ENCODE measurements around the gene VAV1.
"Not testable (repeated sequence)": the region's sequence is repeated elsewhere in the genome, so short reads cannot be mapped to it uniquely, and the experiment has no call there.

VAV1 gene

DNA sequence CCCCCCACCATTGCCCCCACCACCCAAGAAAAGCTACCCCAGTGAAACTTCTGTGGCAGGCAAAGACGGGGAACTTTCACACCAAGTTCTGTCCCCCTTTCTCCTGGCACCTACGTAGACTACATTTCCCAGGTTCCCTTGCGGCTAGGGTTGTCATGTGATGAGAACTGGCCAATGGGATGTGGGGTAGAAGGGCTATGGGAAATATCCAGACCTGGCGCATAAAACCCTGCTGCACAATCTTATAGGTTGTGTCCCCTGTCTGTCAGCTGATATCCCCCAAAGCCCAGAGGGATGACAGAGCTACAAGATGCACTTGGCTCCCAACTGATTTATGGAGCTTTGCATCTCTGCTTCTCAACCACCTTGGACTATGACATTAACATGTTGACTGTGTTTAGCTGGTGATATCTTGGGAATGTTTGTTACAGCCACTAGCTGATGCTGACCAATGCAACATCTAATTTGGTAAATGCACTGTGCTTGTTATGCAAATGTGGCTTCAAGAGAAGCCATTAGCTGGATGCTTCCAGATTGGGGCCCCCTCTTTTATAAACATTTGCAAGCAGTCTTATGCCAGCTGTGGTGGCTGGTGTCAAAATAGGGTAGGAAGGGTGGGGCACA is 11.3 kb upstream of the VAV1 start:
- peak; percentile 42 for DNase-seq (ENCODE audit: low spot score)

- not testable (repeated sequence) for DNase-seq (ENCODE audit: low spot score)
Measured at GRCh38 chr19:6762253-6762797, 10.2 kb upstream of the VAV1 start.

GRCh38 chr19:6765738-6766356 is 6.7 kb upstream of the VAV1 start:
- no peak for DNase-seq (ENCODE audit: low spot score)

DNA sequence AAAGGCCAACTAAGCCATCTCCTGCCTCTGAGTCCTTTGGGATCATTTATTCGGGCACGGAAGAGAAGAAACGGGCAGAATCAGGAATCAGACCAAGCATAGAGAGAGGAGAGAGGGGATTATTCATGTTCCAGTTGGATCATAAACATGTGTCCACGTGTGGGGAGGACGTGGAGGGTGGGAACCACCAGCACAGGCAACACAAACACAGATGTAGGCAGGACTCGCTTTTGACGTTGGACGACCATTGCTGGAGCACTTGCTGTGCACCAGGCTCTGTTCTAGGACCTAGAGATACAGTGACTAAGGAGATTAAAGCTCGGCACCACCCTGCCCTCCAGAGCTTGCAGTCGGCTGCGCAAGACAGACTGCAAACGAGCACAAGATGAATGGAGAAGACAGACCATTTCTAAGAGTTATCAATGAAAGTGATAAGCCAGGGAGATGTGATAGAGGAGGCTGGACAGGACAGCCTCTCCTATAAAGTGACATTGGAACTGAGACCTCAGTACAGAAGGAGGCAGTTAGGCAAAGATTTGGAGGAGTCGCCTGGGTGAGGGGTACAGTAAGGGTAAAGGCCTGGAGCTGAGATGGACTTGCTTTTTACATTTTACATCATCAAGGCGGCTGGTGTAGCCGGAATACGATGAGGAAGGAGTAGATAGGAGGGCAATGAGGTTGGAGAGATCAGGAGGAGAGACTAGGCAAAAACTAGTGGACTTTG is 6.0 kb upstream of the VAV1 start:
- DNase-seq (ENCODE audit: low spot score): peak; percentile 8

DNA sequence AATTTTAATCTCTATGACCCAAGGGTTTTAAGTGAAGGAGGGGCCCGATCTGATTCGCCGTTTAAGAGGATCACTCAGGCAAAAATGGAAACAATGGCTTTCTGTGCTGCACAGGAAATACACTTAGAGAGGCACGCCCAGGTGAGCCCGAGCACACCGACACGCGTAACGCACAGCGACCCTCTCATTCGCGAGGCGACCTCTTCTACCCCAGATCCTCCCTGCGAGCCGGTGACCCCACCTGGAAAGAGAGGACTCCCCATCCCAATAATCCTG is 5.5 kb upstream of the VAV1 start:
- DNase-seq (ENCODE audit: low spot score): no peak

GRCh38 chr19:6767357-6768235 is 4.9 kb upstream of the VAV1 start, which contains the start of gene SH2D3A:
TSS of gene SH2D3A (minus strand) at chr19:6767435. CDS start at chr19:6763748, 3,687 bp downstream.
- peak; percentile 97 for DNase-seq (ENCODE audit: low spot score)

DNA sequence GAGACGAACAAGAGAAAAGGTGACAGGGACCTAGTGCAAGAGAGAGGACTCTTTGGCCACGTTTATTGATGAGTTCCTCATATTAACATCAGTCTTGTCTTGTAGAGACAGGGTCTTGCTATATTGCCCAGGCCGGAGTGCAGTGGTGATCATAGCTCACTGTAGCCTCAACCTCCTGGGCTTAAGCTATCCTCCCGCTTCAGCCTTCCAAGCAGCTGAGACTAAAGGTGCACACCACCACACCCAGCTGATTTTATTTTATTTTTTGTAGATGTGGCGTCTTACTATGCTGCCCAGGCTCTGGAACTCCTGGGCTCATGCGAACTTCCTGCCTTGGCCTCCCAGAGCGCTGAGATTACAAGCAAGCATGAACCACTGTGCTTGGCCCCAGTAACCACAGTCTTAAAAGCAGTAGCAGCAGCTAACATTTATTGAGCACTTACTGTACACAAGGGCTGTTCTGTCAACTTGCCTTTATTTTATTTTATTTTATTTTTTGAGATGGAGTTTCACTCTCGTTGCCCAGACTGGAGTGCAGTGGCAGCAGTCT is 4.2 kb upstream of the VAV1 start:
- DNase-seq (ENCODE audit: low spot score): peak; percentile 8

DNA sequence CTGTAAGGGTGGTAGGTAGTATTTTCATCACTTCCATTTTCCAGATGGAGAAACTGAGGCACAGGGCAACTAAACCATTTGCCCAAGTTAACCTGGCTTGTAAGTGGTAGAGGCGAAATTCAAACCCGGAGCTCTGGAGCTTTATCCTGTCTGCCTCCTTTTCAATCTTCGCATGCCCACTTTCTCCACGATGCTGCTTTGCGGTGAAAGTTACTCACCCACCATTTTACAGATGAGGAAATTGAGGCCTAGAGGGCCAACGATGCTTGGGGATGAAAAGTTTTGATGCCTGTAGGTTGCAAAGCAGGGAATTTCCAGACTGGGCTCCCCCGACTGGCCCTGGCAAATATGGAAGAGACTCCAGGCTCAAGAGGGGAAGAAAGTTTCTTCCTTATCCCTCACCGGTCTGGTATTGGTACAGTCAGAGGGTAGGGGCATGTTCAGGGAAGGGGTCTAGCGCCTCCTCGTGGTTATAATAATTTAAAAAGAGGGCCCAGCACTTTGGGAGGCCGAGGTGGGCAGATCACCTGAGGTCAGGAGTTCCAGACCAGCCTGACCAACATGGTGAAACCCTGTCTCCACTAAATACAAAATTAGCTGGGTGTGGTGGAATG is 3.4 kb upstream of the VAV1 start:
- peak; percentile 21 for DNase-seq (ENCODE audit: low spot score)

DNA sequence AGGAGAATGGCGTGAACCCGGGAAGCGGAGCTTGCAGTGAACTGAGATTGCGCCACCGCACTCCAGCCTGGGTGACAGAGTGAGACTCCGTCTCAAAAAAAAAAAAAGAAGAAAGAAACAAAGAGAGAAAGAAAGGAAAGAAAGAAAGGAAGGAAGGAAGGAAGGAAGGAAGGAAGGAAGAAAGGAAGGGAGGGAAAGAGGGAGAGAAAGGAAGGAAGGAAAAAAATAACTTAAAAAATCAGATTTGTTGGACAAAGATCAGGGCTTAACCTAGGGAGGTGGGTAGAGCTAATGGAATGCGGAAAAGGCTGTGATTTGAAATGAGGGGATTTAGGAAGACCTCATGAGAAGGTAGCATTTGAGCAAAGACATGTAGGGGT is 870 bp upstream of the VAV1 start:
- not testable (repeated sequence) for DNase-seq (ENCODE audit: low spot score)

GRCh38 chr19:6772866-6773322 is 386 bp downstream of the VAV1 start:
- DNase-seq (ENCODE audit: low spot score): no peak

GRCh38 chr19:6773323-6773931 is 919 bp downstream of the VAV1 start:
- DNase-seq (ENCODE audit: low spot score): peak; percentile 62

- no peak for DNase-seq (ENCODE audit: low spot score)
Measured at GRCh38 chr19:6774821-6775707, 2.6 kb downstream of the VAV1 start.

- not testable (repeated sequence) for DNase-seq (ENCODE audit: low spot score)
Measured at GRCh38 chr19:6776045-6776444, 3.5 kb downstream of the VAV1 start.

- no peak for DNase-seq (ENCODE audit: low spot score)
Measured at GRCh38 chr19:6776999-6777398, 4.5 kb downstream of the VAV1 start.

GRCh38 chr19:6777434-6777833 is 4.9 kb downstream of the VAV1 start:
- DNase-seq (ENCODE audit: low spot score): no peak

- DNase-seq (ENCODE audit: low spot score): no peak
Measured at GRCh38 chr19:6778386-6778785, 5.9 kb downstream of the VAV1 start.

DNA sequence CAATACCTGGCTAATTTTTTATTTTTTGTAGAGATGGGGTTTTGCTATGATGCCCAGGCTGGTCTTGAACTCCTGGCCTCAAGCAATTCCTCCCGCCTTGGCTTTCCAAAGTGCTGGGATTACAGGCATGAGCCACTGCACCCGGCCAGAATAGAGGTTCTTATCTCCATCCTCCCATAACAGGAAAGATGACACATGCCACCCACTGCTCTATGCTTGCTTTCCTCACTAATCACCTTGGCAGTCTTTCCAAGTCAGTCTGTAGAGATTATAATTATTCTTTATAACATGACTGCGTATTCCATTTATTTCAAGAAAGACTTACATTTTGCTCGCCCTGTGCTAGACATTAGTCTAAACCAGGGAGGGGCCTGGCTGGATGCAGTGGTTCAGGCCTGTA is 6.7 kb downstream of the VAV1 start:
- no peak for DNase-seq (ENCODE audit: low spot score)

GRCh38 chr19:6787393-6787792 is 14.9 kb downstream of the VAV1 start:
- DNase-seq (ENCODE audit: low spot score): no peak

DNA sequence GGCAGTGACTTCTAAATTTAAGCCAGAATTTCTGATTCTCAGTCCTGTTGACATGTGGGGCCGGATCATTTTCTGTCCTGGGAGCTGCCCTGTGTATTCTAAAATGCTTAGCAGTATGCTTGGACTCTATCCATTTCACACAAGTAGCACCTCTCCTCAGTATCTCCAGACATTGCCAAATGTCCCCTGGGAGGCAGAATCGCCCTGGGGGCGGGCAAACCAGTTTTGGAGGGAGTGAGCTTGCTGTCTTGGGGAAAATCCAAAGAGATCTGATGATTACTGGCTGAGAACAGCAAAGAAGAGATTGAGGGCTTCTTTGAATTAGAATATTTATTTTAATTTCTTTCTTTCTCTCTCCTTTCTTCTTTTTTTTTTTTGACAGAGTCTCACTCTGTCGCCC is 16.4 kb downstream of the VAV1 start:
- DNase-seq (ENCODE audit: low spot score): no peak

Data from activated CD4-positive, alpha-beta T cell treated with anti-CD3 and anti-CD28 coated beads, Interleukin-2, Interleukin-4, amounts not matched to agents 100 ng/mL and 50 ng/mL, durations not matched to agents 16 hours and 8 hours (primary cell).